K562 (cell line): Measurements from ENCODE around the gene LRRC31. TPM values are rescaled to one million over a fixed set of nuclear protein-coding genes. Genes with fewer than 3 reads are reported as not detected.

Source experiments
- ATAC-seq: fragments of 200-7000 bp; cut with Tn5 transposase; 3 replicates; pipeline ENCODE4 v1.9.1; 2020; ENCODE audit warnings: moderate library complexity
- BruUV-seq: library from RNA; stranded (reverse); fragments of 400-500 nt; replicated peaks from 2 replicates; lab custom pipeline; 2021; lab: Mats Ljungman, UMichigan
- CTCF ChIA-PET: fragments of 300-600 bp; formaldehyde crosslinking; extraction: SDS; loops from one replicate; lab custom pipeline; 2021; ENCODE audit warnings: low intra/inter-chr PET ratio; lab: Yijun Ruan, JAX
- POLR2A ChIA-PET: fragments of 300-600, 350-650 bp; sonication (Branson Sonifier 250); formaldehyde crosslinking; extraction: SDS; loops from one replicate; lab custom pipeline; 2021; ENCODE audit warnings: antibody characterized with exemption, inconsistent platforms; lab: Yijun Ruan, JAX
- DNase-seq, 4 experiments: peaks; one replicate each; pipeline versions ENCODE4 v3.0.0 to v3.0.0-alpha.2; 2011 to 2018; ENCODE audit warnings: low spot score in 3 of 4, mixed read lengths in 3 of 4; ENCODE audit errors: extremely low read depth in 1 of 4
- FAIRE-seq: peaks from 2 replicates; lab custom pipeline; 2011; peaks lifted over from hg19 to GRCh38; lab: Jason Lieb, UNC
- H2AFZ ChIP-seq: 2 replicates; pipeline ENCODE4 v1.6.0; 2011; ENCODE audit warnings: low read depth, low read length, control low read depth, inconsistent platforms
- H3K27ac ChIP-seq: fragments of 200-600 bp; 3 replicates; pipeline ENCODE4 v1.8.0; 2011; ENCODE audit warnings: low read depth, mild to moderate bottlenecking, control low read depth, inconsistent platforms, low read length, moderate library complexity, mixed read lengths; ENCODE audit errors: extremely low read depth
- H3K27me3 ChIP-seq, 2 experiments: fragments of 300-600 bp in 1 of 2; 2 replicates in 1 of 2; 3 replicates in 1 of 2; pipeline versions ENCODE4 v1.6.0 to v1.8.0; 2011; ENCODE audit warnings: inconsistent platforms in 2 of 2, low read length in 2 of 2, mild to moderate bottlenecking in 1 of 2, mixed read lengths in 1 of 2, moderate library complexity in 1 of 2; ENCODE audit not compliant: control insufficient read depth in 2 of 2, insufficient read depth in 2 of 2
- H3K36me3 ChIP-seq: fragments of 300-600 bp; 3 replicates; pipeline ENCODE4 v1.8.0; 2011; ENCODE audit warnings: mild to moderate bottlenecking, low read length, inconsistent platforms; ENCODE audit not compliant: control insufficient read depth, insufficient read depth
- H3K4me1 ChIP-seq, 2 experiments: fragments of 200-600 bp in 1 of 2; replicated peaks in 1 of 2; 2 replicates in 1 of 2; 3 replicates in 1 of 2; pipeline versions ENCODE4 v1.5.1 to v1.8.0; 2011; ENCODE audit warnings: inconsistent platforms in 2 of 2, low read length in 2 of 2, mild to moderate bottlenecking in 1 of 2, mixed read lengths in 1 of 2, moderate library complexity in 1 of 2; ENCODE audit not compliant: control insufficient read depth in 2 of 2, insufficient read depth in 2 of 2
- H3K4me2 ChIP-seq: 2 replicates; pipeline ENCODE4 v1.6.1; 2011; ENCODE audit warnings: low read length, control low read depth, inconsistent platforms, mixed read lengths; ENCODE audit not compliant: insufficient read depth
- H3K4me3 ChIP-seq: fragments of 200-600 bp; sonication (generic), shearing (Covaris generic); 2 replicates; pipeline ENCODE4 v1.5.1; 2016; ENCODE audit warnings: control low read depth, inconsistent platforms
- H3K79me2 ChIP-seq: fragments of 200-600 bp; 3 replicates; pipeline ENCODE4 v1.8.0; 2011; ENCODE audit warnings: low read length, inconsistent platforms; ENCODE audit not compliant: control insufficient read depth, insufficient read depth
- H3K9ac ChIP-seq, 2 experiments: 2 replicates each; pipeline versions ENCODE4 v1.6.0 to v1.6.1; 2011; ENCODE audit warnings: low read depth in 2 of 2, low read length in 2 of 2, control low read depth in 1 of 2, inconsistent platforms in 1 of 2, mild to moderate bottlenecking in 1 of 2, mixed read lengths in 1 of 2; ENCODE audit not compliant: insufficient read depth in 1 of 2
- H3K9me1 ChIP-seq: one replicate; pipeline ENCODE4 v1.6.0; 2011; ENCODE audit warnings: inconsistent platforms, mild to moderate bottlenecking, low read length, moderate library complexity; ENCODE audit not compliant: control insufficient read depth, insufficient read depth
- H3K9me3 ChIP-seq: replicated peaks from 2 replicates; pipeline ENCODE4 v1.5.1; 2011; ENCODE audit warnings: low read depth, low read length, inconsistent platforms; ENCODE audit not compliant: control insufficient read depth, insufficient read depth
- H4K20me1 ChIP-seq: replicated peaks from 2 replicates; pipeline ENCODE4 v1.6.1; 2011; ENCODE audit warnings: low read length, inconsistent platforms, mixed read lengths; ENCODE audit not compliant: control insufficient read depth, insufficient read depth
- E2F6 ChIP-seq, 2 experiments: IDR thresholded peaks; 2 replicates each; pipeline ENCODE4 v1.6.1; 2011; ENCODE audit warnings: borderline replicate concordance in 1 of 2, control low read depth in 1 of 2, low read depth in 1 of 2, low read length in 1 of 2, mild to moderate bottlenecking in 1 of 2, mixed read lengths in 1 of 2, moderate library complexity in 1 of 2; ENCODE audit not compliant: insufficient read depth in 1 of 2, insufficient read length in 1 of 2, poor library complexity in 1 of 2, severe bottlenecking in 1 of 2; ENCODE audit errors: extremely low read depth in 1 of 2
- POLR2AphosphoS5 ChIP-seq: IDR thresholded peaks from 2 replicates; pipeline ENCODE4 v1.6.1; 2011; ENCODE audit warnings: mild to moderate bottlenecking, low read depth, low read length, moderate library complexity; ENCODE audit not compliant: control insufficient read depth, insufficient read depth
- POLR2G ChIP-seq: fragments of 200-400 bp; formaldehyde crosslinking; IDR thresholded peaks from 2 replicates; pipeline ENCODE4 v1.6.1; 2017; ENCODE audit warnings: low read depth, mild to moderate bottlenecking, antibody characterized with exemption, low read length, moderate library complexity
- SMARCB1 ChIP-seq: IDR thresholded peaks from 2 replicates; pipeline ENCODE4 v1.6.1; 2011; ENCODE audit warnings: improper control_type of control experiment, low read depth; ENCODE audit not compliant: insufficient read length
- TBP ChIP-seq: optimal IDR thresholded peaks from 2 replicates; pipeline ENCODE3; 2011; ENCODE audit warnings: low read depth, low read length, improper control_type of control experiment
- THAP7 ChIP-seq: fragments of 250-450 bp; sonication (Bioruptor Pico); IDR thresholded peaks from 2 replicates; pipeline ENCODE4 v1.5.0; 2021
- WGBS: fragments of 100-300 bp; shearing (Covaris generic); methylation state at CpG from one replicate; pipeline ENCODE4 v1.1.6; 2016; ENCODE audit warnings: low coverage, mixed read lengths; ENCODE audit not compliant: insufficient coverage; ENCODE audit errors: missing lambda C conversion rate; 5-methylcytosine and 5-hydroxymethylcytosine counted together
- in situ Hi-C: fragments of 300-500 bp; cut with MboI; formaldehyde crosslinking; loops from 4 replicates; pipeline ENCODE4 v1.15.0; 2018; ENCODE audit warnings: inconsistent platforms, mixed read lengths
- intact Hi-C: fragments of 100-400 bp; cut with micrococcal nuclease; formaldehyde crosslinking; loops from 2 replicates; pipeline ENCODE4 v1.14.2; 2022
- polyA plus RNA-seq, 8 experiments: library from polyadenylated mRNA; depleted of rRNA in 4 of 8; stranded (reverse) in 5 of 8; unstranded in 3 of 8; fragments of >200 nt; fragmentation: Nextera tagmentation in 2 of 8; fragmentation: Illumina TruSeq in 1 of 8; extraction: Ambion mirVana in 2 of 8; extraction: Trizol in 1 of 8; gene quantifications; 2 replicates each; pipeline versions ENCODE4 v1.2.1 to v1.2.3, GENCODE V29; 2011 to 2014; ENCODE audit warnings: inconsistent platforms in 1 of 8, missing spikeins in 1 of 8
- total RNA-seq, 7 experiments: library from RNA; depleted of rRNA in 6 of 7; stranded (reverse); fragments of >200 nt in 6 of 7; fragmentation: Illumina TruSeq in 2 of 7; extraction: Trizol in 2 of 7; gene quantifications; 2 replicates each; pipeline versions ENCODE4 v1.2.1 to v1.2.3, GENCODE V29; 2011 to 2021; ENCODE audit warnings: low replicate concordance in 1 of 7

LRRC31 gene
- total and polyA plus RNA-seq, 9 of the 15 experiments (the other 6 are each of a cell fraction or from before 2014, with no cell fraction given) = not detected

- peak in 1 of 2 experiments; percentile 51 for TF ChIP-seq E2F6 (IDR thresholded peaks at IDR 0.05; ENCODE audit: borderline replicate concordance in 1 of 2, extremely low read depth in 1 of 2, insufficient read depth in 1 of 2, insufficient read length in 1 of 2, low read depth in 1 of 2, low read length in 1 of 2, poor library complexity in 1 of 2, severe bottlenecking in 1 of 2)
These were observed 55.8 kb downstream of the LRRC31 start (continued) for GRCh38 chr3:169813757-169814517.

GRCh38 chr3:169813278-169813677 is 56.5 kb downstream of the LRRC31 start:
- Histone ChIP-seq H3K27ac (no peak overlapping the region), H3K9ac (no peak overlapping the region)

More at GRCh38 chr3:169813278-169813677, 56.5 kb downstream of the LRRC31 start:
- WGBS = 61% methylated on average over 8 of the region's 8 CpGs
- Histone ChIP-seq H3K4me3 (no peak overlapping the region), H3K79me2 (no peaks in the 10 kb centered on the region), H3K9me1 (no peaks in the 10 kb centered on the region)
- DNase-seq = no peak
- ATAC-seq = no peak
- no peak for FAIRE-seq
- TF ChIP-seq SMARCB1 = no peak
- TF ChIP-seq POLR2G = no peak
- no peak for TF ChIP-seq TBP
- no peak for TF ChIP-seq POLR2AphosphoS5
- no peak for TF ChIP-seq THAP7 (CRISPR knock-in tag)
- TF ChIP-seq, all 486 proteins: peak for 0
- Histone ChIP-seq H3K4me1 (no peaks in the 10 kb centered on the region; a peak in 1 of 5 replicates), H3K36me3 (no peaks in the 10 kb centered on the region), H3K4me2 (no peak overlapping the region), H2AFZ (no peak overlapping the region), H4K20me1 (no peaks in the 10 kb centered on the region), H3K9me3 (peaks cover 3% of the 10 kb centered on the region), H3K27me3 (peaks cover 0 to 4% of the 10 kb centered on the region in 2 experiments; a peak in 1 of 5 replicates)
- ChIA-PET POLR2A (no interaction called here), CTCF (no interaction called here)
- in situ Hi-C loops = no loop called here
- intact Hi-C loops = no loop called here
- BruUV-seq = no TSS peak
